ENCODE results near the gene FOXR1.

DNA sequence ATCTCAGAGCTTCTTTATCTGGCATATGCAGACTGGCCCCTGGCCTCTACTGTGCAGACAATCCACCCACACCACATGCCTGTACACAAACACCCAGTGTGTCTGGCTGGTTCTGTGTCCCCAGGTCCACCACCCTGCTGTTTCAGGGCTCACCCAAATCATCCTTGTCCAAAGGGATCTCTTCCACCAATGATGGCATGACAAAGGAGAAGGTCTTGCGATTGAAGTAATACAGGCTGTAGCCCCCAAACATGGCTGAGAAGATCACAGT lies 57.4 kb downstream of the FOXR1 start:
- TF ChIP-seq, protein P1, sequence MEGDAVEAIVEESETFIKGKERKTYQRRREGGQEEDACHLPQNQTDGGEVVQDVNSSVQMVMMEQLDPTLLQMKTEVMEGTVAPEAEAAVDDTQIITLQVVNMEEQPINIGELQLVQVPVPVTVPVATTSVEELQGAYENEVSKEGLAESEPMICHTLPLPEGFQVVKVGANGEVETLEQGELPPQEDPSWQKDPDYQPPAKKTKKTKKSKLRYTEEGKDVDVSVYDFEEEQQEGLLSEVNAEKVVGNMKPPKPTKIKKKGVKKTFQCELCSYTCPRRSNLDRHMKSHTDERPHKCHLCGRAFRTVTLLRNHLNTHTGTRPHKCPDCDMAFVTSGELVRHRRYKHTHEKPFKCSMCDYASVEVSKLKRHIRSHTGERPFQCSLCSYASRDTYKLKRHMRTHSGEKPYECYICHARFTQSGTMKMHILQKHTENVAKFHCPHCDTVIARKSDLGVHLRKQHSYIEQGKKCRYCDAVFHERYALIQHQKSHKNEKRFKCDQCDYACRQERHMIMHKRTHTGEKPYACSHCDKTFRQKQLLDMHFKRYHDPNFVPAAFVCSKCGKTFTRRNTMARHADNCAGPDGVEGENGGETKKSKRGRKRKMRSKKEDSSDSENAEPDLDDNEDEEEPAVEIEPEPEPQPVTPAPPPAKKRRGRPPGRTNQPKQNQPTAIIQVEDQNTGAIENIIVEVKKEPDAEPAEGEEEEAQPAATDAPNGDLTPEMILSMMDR (IDR thresholded peaks at IDR 0.05): no peak
- TF ChIP-seq EZH2 (IDR thresholded peaks at IDR 0.05): no peak
- TF ChIP-seq EZH2phosphoT487 (IDR thresholded peaks at IDR 0.05): no peak
